Measurements from ENCODE around the gene DNAH1.
"Not testable (repeated sequence)": the region's sequence is repeated elsewhere in the genome, so short reads cannot be mapped to it uniquely, and the experiment has no call there.

Gene DNAH1

DNA sequence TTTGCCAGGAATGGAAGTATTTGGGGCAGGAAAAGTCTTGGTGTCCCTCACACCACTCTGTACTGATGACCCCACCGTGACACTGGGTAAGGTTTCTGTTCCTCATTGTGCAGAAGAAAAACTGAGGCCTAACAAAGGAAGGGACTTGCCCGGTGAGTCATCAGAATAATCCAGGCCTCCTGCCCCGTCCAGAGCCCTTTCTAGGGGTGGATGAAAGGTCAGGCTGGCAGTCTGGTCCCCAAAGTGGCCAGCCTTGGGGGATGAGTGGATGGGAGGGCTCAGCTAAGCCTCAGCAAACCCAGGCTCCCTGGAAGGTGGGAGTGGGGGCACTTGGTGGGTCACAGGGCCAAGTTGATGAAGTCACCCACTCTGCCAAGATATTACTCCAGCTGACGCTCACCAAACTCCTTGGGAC lies 2.3 kb upstream of the DNAH1 start:
- DNase-seq = no peak

DNA sequence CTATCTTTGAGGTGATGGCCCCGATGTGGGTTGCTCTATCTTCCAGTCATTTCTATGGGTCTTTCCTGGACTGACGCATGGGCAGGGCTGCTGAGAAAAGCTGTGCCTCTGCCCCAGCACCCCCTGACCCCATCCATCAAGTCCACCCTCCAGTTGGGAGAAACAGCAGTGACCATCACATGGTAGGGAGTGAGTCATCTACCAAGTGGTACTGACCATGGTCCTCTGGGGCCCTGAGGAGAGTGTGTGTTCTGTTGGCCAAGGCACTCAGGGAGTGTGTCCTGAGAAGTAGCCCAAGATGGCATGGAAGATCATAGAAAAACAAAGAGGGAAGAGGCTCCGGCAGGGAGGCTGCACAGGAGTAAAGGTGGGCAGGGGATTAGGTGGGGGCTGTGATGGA lies 1.6 kb upstream of the DNAH1 start:
- DNase-seq = no peak

DNA sequence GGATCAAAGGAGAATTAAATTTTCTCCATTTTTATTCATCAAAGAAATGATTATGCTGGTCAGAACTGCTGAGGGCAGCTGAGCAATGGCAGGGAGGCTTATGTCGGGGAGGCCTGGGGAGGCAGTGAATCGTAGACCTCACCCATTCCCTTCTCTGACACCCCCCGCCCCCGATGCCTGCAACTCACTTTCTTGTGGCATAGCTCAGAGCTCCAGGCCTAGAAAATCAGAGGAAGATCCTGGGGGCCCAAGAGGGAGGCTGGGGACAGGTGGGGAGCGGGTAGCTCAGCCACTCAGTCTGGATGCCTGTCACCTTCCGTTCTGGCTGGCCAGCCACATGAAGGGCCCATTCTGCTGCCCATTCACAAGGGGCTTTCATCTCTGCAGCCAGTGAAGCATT lies 1.1 kb upstream of the DNAH1 start:
- DNase-seq = no peak

DNA sequence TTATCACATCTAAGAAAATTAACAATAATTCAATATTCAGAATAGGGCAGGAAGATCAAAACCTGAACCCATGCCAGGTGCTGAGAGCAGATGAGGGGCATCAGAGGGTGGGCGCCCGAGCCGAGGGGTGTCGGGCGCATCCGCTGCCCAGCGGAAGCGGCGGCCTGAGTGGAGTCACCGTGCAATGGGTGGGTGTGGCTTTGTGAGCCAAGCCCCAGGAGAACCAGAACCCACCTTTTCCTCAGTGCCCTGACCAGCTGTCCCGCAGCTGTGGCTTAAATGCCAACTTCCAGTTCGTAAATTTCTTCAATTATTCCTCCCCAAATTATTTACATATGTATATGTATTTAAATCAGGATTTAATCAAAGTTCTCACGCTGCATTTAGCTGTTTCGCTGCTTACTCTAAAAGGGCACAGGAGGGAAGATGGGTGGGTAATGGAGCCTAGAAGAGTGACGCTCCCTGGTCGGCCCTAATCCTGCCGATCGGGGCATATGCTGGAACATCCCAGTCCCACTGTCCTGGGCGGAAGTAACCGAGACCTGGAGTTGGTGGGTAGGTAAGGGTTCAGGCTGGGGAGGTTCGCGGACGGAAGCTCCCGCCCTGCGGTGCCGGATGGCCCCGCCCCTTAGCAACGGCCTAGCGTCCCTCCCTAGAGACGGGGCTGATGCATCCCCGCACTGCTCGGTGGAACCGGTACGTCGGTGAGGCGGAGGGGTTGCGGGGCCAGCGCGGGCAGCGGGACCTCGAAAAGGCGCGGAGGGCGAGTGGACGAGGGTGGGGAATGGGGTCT lies 1.3 kb downstream of the DNAH1 start:
- DNase-seq = no peak

DNA sequence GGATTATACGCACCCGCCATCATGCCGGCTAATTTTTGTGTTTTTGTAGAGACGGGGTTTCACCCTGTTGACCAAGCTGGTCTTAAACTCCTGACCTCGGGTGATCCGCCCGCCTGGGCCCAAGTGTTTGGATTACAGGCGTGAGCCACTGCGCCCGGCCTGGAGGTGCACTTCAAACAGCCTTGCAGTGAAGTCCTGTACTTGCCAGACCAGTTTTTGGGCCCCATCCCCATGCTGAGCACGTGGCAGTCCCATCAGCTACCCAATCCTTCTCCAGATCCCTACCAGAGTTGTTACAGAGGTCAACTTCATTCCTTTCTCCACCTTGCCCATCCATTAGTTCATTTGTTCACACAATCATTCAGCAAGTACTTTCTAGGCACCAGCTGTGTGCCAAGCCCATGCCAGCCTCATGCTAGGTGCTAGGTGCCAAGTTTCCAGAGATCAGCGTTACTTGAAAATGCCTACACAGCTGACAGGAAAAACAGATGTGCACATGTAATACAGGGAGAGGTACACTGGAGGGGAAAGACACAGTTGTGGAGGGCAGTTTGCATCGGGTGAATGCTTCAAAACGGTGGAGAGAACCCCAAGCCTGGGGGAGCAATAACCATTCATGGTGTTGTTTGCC lies 2.2 kb downstream of the DNAH1 start:
- DNase-seq = no peak

DNA sequence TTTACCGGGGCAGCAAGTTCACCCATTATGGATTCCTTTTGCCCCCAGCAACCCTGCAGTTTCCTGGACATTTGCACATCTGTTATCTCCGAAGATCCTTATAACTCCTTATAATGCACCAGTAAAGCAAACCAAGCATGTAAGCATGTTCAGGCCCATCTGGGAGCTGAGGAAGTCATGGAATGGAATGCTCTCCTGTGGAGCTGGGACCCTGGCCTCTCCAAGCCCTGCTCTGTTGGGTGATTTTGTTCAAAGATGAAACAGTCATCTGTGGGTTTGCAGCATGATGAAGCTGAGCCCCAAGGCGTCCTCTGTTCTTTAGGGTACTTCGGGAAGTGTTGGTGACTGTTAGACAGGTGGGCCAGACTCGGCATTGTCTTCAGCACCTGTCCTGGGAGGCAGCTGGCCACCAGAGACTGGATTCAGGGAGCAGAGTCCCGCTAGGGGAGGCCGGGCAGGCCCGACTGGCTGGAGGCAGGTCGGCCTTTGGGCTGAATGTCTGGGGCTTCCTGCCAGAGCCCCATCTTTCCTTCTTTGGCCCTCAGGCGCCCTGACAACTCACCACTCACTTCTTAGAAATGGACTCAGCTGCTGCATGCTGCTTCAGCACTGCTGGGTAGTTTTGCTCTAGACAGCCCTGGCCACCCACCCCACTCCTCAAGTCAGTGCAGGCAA lies 3.9 kb downstream of the DNAH1 start:
- DNase-seq = no peak

DNA sequence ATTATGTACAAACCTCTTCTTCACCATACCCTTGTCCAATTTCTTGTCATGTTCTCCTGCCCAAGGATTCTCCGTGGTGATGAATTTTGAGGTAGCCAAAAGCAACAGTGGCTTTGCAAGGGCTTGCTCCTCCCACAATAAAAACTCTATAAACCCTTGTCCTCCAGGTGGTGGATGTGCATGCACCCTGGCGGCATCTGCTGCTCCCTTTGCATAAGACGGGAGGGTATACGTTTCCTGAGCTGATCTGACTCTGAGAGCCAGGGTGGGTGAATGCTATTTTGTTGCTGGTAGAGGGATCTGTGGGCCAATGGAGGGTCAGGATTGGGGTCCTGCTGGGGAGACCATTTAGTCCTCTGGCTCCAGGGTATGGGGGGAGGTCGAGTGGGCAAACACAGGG lies 5.4 kb downstream of the DNAH1 start:
- DNase-seq = no peak

DNA sequence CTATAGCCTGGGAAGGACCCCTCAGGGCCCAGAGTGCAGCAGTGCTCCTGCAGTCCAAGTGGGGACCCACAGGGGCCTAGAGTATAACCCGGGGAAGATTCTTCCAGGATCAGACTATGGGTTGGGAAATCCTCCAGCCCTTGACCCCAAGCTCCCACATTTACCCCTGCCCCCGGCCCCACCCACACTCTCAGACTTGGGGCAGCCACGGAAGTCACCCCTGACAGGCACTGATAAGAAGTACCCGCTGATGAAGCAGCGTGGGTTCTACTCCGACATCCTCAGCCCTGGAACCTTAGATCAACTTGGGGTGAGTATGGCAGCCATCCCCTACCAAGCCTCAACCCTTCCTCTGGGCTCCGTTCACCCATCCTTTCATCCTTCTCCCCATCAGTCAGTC lies 6.3 kb downstream of the DNAH1 start:
- no peak for DNase-seq

DNA sequence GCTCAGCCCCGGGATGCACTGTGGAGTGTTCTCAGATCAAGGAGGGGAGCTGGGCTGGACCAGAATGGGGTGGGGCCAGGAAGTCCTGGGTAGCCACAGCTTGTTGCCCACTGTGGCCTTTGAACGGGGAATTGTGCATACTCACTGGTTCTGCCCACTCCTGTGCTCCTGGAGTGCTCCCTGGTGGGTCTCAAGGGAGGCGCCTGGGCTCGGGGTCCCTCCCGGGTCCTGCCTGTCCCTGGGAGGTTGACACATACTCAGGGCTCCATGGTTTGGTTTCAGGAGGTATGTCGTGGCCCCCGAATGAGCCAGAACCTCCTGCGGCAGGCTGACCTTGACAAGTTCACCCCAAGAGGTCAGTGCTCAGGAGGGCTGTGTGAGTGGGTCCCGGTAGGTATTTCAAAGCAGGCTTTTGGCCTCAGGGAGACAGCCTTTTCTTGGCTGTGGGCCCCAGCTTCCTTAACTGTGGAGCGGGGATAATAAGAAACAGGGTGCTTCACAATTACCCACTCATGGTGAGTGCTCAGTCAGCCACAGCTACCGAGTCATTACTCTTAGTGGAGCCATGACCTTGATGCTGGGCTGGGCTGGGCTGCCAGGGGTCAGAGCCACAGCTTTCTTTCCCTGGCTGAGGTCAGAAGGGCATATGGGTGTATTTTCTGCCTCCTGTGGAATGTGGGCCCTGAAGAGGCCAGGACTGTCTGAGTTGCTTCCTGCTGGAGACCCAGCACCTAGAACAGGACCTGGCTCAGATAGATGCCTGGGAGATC lies 7.6 kb downstream of the DNAH1 start:
- no peak for DNase-seq

DNA sequence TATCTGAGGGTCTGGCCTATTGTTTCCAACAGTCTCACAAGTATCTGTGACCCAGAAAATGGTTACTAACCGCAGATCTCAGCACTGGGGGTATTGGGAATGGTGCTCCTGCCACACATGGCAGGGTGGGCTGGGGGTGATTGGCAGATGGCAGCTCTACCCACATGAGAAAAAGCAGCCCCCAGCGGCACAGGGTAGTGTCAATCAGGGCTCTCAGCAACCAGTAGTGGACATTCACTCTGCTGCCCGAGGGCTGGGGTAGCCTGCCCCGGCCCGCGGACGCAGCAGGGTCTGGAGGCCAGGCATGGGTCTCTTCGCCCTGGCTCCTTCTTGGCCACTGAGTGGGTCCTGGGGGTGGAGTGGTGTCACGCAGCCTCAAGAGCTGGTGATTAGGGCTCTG lies 8.6 kb downstream of the DNAH1 start:
- no peak for DNase-seq

DNA sequence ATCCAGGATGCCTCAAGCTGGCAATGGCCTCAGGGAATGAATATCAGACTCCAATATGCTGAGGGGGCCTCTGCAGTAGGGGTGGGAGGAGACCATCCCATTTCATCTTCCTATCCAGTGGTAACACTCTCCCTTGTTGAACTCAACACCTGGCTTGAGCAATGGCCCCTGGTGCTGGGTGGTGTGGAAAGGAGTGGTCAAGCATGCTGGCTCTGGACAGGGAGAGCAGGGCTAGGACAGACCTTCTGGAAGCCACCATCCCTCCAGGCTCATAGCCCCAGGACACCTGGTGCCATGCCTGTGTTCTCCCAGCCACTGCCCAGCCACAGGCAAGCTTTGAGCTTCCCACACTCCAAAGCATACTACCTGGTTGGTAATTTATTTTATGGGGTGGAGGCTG lies 9.6 kb downstream of the DNAH1 start:
- no peak for DNase-seq

DNA sequence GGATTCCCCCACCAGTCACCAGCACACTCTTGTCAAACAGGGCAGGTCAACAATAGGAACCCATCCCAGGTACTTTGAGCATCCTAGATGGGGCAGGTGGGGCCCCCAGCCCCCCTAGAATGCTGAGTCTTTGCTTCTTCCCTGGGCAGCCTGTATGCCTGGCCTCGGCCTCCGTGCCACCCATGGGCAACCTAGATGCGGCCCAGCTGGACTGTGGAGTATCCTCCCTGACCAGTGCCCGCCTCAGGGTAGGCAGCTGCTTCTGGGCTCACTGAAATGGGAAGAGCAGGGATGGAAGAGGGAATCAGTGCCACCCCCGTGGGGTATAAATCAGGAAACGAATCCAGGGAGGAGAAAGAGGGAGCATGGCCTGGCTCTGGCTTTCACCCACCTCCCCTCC lies 10.9 kb downstream of the DNAH1 start:
- no peak for DNase-seq

DNA sequence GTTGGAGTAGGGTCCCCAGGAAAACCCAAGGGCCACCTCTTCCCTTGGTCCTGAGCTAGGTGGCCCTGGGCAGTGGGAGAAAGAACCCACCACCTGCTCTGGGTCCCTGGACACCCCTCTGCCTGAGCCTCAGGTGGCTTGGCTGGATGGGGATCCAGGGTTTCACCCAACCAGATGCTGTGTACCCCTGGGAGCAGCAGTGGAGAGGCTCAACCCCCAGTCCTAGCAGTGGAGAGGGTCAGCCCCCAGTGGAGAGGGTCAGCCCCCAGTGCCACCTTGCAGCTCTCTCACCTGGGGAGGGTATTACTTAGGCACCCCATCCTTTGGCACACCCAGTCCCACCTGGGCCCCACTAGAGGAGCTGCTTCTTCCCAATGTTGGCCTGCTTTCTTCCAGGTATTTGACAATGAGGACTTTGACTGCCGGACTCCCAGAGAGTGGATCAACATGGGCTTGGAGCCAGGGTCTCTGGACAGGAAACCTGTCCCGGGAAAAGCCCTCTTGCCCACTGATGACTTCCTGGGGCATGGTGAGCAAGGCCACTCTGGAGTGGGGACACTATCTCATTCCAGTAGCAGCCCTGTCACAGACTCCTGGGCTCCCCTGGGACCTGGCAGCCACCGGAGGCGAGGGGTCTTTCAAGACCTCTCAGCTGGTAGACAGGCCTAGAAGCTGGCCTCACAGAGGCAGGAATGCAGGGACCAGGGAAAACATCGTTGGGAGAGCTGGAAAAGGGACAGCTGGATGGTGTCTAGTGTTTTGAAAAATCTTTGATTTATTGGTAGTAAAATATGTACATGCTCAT lies 11.6 kb downstream of the DNAH1 start:
- DNase-seq = no peak

DNA sequence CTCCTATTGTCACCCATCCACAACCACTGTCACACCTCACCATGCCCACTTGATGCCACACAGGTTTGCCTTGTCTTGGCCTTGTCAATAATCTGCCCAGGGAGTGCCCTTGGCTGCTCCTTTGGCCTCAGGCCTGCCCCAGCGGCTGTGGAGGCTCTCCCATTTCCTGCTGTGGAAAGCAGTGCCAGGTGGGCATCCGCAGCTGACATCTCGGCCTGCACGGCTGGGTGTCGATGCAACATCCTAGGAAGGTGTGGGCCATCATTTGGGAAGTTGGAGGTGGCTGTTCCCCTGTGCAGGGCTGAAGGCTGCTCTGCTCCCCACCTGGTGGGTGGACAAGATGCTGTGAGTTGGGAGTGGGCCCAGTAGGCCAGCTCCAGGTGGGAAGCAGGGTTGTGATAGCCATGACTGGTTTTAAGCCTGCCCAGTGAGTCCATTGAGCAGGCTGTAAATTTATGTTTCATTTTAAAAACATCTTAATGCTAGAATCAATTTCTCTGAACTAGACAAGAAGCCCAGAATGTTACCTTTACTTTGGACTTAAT lies 12.5 kb downstream of the DNAH1 start:
- DNase-seq = no peak

DNA sequence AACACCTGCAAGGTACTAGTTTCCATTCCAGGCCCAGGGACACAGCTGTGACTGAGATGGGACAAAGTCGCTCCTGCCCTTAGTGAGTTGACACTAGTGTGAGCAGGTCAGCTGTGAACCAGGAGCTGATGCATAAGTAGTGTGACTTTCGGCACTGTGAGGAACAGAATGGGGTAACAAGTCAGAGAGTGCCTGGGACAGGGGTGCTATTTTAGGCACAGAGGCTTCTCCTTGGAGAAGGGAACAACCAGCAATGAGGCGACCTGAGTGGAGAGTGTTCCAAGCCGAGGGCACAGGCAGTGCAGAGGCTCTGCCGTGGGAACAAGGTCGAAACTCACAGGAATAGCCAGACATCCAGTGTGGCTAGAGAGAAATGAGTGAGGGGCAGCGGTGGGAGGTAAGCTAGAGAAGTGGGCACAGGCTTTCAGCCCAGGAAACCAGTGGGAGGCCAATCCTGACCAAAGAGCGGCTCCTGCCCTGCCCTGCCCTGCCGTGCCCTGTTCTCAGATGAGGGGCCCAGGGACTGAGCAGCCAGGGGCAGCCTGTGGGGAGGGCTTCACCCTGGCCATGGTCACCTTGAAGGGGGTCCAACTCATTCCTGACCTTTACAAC lies 14.2 kb downstream of the DNAH1 start:
- DNase-seq = no peak

DNA sequence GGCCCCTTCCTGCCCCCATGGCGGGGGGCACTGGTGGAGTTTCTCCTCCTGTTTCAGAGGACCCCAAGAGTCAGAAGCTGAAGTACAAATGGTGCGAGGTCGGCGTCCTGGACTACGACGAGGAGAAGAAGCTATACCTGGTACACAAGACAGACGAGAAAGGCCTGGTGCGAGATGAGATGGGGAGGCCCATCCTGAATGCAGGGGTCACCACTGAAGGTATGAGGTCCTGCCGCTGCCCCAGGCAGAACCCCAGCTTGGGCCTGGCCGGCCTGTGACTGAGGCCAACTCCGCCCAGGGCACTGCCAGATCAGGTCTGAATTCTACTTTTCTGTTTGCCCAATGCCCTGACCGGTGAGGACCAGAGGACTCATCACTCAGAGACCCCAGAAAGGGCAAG lies 15.0 kb downstream of the DNAH1 start:
- no peak for DNase-seq

DNA sequence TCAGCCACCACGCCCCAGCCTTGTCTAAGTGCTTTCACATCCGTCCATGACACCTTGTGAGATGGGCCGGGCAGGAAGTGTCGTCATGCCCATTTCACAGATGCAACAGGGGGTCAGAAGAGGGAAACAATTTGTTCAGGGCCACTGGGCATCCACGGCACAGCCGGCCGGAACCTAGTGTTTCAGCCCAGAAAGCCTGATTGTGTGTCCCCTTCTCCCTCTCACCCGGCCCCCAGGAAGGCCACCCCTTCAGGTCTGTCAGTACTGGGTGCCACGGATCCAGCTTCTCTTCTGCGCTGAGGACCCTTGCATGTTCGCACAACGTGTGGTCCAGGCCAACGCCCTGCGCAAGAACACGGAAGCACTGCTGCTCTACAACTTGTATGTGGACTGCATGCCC lies 15.8 kb downstream of the DNAH1 start:
- DNase-seq = no peak

DNA sequence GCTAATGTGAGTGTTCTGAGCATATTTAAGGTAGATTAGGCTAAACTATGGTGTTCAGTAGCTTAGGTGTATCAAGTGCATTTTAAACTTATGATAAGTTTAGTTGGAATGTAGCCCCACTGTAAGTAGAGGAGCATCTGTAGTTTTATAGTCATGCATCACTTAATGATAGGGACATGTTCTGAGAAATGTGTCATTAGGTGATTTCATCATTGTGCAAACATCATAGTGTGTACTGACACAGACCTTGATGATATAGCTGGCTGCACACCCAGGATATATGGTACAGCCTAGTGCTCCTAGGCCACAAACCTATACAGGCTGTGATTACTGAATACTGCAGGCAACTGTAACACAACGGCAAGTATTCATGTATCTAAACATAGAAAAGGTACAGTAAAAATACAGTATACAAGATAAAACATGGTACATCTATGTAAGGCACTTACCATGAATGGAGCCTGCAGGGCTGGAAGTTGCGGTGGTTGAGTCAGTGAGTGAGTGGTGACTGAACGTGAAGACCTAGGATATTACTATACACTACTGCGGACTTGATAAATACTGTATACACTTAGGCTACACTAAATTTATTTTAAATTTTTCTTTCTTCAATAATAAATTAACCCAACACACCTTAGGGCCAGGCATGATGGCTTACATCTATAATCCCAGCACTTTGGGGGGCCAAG lies 17.9 kb downstream of the DNAH1 start:
- no peak for DNase-seq

DNA sequence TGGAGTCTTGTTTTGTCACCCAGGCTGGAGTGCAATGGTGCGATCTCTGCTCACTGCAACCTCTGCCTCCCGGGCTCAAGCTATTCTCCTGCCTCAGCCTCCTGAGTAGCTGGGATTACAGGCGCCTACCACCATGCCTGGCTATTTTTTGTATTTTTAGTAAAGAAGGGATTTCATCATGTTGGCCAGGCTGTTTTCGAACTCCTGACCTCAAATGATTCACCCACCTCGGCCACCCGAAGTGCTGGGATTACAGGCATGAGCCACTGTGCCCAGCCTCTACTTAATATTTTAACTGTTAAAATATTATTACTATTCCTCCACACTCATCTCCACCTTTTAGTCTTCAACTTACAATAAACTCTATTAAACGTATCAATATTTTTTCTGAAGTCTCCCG lies 22.0 kb downstream of the DNAH1 start:
- DNase-seq = not testable (repeated sequence)

DNA sequence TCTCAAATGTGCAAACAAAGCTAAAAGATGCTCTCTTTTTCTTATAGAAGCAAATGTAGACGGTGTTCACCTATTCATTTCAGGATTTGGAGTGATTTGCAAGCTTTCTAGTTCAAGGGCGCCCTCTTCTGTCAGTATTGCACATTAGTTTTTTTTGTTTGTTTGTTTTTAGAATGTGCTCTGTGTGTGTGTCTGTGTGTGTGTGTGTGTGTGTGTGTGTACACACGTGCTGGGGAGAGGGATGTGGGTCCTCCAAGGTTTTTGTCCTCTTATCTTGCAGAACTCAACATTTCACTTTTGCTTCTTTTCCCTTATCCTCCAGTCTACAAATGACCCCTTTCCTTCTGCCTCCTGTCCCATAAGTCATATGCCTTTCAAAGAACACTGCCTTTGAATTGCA lies 23.5 kb downstream of the DNAH1 start:
- DNase-seq = peak; percentile 18

DNA sequence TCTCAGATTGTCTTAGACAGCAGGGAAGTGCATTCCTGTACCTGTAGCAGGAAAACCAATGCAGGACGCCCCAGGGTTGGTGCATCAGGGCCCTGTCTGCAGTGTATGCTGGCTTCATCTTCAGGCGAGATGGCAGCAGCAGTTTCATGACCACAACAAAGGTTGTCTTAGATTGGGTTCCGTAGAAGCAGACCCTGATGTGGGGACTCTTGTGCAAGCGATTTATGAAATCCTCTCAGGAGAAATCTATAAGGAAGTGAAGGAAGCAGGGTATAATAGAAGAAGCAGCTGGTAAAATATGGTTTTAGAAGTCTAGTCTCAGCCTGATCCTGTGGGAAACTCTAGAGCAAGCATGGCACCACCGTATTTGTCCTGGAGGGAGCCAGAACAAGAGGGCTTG lies 25.0 kb downstream of the DNAH1 start:
- no peak for DNase-seq

All from NCI-H2081 treated with DMSO at 0.1 percent for 48 hours (cell line).